TTC549 (cell line): Measurements from ENCODE around the gene ZBTB20.

Experiments used
- FAIRE-seq: peaks from 2 replicates; lab custom pipeline; 2012; peaks lifted over from hg19 to GRCh38; lab: Jason Lieb, UNC

ZBTB20 gene

GRCh38 chr3:114323546-114324254 is 823.4 kb downstream of the ZBTB20 start:
- FAIRE-seq, result no peak

- FAIRE-seq, result no peak
These were observed 826.8 kb downstream of the ZBTB20 start for GRCh38 chr3:114320246-114320645.

- no peak for FAIRE-seq
These were observed 827.6 kb downstream of the ZBTB20 start for GRCh38 chr3:114319453-114319852.

- FAIRE-seq, result no peak
These were observed 828.8 kb downstream of the ZBTB20 start for GRCh38 chr3:114318295-114318694.

- FAIRE-seq, result no peak
These were observed 832.8 kb downstream of the ZBTB20 start for GRCh38 chr3:114314282-114314681.

GRCh38 chr3:114313426-114313825 is 833.7 kb downstream of the ZBTB20 start:
- FAIRE-seq, result no peak

- FAIRE-seq, result no peak
These were observed 836.4 kb downstream of the ZBTB20 start for GRCh38 chr3:114310695-114311094.

- no peak for FAIRE-seq
These were observed 838.3 kb downstream of the ZBTB20 start for GRCh38 chr3:114308830-114309229.

- no peak for FAIRE-seq
These were observed 838.7 kb downstream of the ZBTB20 start for GRCh38 chr3:114308377-114308776.

GRCh38 chr3:114307832-114308231 is 839.3 kb downstream of the ZBTB20 start:
- FAIRE-seq, result no peak

GRCh38 chr3:114307222-114307830 is 839.8 kb downstream of the ZBTB20 start:
- no peak for FAIRE-seq

GRCh38 chr3:114299941-114300624 is 847.0 kb downstream of the ZBTB20 start:
- no peak for FAIRE-seq

- FAIRE-seq, result no peak
These were observed 847.7 kb downstream of the ZBTB20 start for GRCh38 chr3:114299421-114299820.

- FAIRE-seq, result no peak
These were observed 851.1 kb downstream of the ZBTB20 start for GRCh38 chr3:114295946-114296345.

- no peak for FAIRE-seq
These were observed 852.1 kb downstream of the ZBTB20 start for GRCh38 chr3:114294940-114295480.

- no peak for FAIRE-seq
These were observed 853.1 kb downstream of the ZBTB20 start, which contains the start of gene TIGIT for GRCh38 chr3:114293838-114294535. TSS of gene TIGIT (plus strand) at chr3:114294028. CDS start at chr3:114294062, 34 bp downstream.

GRCh38 chr3:114290911-114291901 is 855.9 kb downstream of the ZBTB20 start:
- FAIRE-seq, result no peak

- no peak for FAIRE-seq
These were observed 860.8 kb downstream of the ZBTB20 start for GRCh38 chr3:114286266-114286665.

GRCh38 chr3:114285648-114286230 is 861.3 kb downstream of the ZBTB20 start:
- FAIRE-seq, result no peak

GRCh38 chr3:114284644-114285043 is 862.4 kb downstream of the ZBTB20 start:
- FAIRE-seq, result no peak
